GM12872 (cell line): ENCODE data around the gene TMEM218.

Experiments used
- TF ChIP-seq, protein P1 (sequence below): IDR thresholded peaks from 3 replicates; pipeline ENCODE4 v1.5.1; 2011; ENCODE audit warnings: low read depth, mild to moderate bottlenecking, low read length, moderate library complexity; ENCODE audit not compliant: insufficient read depth

Gene TMEM218

DNA sequence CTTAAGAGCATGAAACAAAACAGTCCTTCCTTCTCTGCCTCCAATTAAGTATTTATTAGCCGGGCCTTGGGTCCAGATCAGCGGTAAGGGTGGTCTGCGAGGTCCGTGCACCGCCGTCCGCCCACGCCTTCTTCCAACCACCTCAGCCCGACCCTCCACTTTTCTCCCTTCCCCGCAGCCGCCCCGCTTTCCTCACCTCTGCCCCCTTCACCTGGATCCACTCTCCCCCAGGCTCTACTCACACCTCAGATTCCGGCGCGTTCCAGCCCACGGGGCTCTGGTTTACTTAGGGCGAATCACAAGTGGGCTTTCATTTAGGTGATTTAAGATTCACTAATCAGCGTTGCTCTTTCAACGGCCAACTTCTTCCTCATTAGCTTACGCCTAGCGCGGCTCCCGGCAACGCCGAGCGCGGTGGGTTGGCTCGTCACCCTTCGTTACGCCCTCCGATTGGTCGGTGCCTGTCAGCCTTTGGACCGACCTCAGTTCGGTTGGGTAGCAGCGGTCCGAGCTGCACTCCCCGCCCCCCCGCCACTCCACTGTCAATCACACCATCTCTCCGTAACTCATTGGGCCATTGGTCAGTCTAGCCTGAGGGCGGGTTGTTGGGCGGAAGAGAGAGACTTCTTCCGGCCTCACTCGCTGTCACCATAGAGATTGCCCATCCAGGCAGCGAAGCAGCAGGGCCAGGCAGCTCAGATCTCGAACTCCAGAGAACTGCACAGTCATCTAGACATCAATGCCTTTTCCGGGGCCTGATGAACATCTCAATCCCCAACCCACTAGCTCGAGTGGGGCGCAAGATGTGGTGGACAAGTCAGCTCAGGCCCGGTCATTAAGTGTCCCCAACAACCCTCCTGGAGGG is at the start of gene TMEM218:
TSS of gene TMEM218 (minus strand) at position 284 of the 865 bp plus-strand sequence. CDS start 9,385 bp downstream, outside the sequence.
- TF ChIP-seq, protein P1, sequence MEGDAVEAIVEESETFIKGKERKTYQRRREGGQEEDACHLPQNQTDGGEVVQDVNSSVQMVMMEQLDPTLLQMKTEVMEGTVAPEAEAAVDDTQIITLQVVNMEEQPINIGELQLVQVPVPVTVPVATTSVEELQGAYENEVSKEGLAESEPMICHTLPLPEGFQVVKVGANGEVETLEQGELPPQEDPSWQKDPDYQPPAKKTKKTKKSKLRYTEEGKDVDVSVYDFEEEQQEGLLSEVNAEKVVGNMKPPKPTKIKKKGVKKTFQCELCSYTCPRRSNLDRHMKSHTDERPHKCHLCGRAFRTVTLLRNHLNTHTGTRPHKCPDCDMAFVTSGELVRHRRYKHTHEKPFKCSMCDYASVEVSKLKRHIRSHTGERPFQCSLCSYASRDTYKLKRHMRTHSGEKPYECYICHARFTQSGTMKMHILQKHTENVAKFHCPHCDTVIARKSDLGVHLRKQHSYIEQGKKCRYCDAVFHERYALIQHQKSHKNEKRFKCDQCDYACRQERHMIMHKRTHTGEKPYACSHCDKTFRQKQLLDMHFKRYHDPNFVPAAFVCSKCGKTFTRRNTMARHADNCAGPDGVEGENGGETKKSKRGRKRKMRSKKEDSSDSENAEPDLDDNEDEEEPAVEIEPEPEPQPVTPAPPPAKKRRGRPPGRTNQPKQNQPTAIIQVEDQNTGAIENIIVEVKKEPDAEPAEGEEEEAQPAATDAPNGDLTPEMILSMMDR, result no peak

GRCh38 chr11:125157953-125158680 is 46.7 kb upstream of the TMEM218 start:
- TF ChIP-seq, protein P1, result no peak

DNA sequence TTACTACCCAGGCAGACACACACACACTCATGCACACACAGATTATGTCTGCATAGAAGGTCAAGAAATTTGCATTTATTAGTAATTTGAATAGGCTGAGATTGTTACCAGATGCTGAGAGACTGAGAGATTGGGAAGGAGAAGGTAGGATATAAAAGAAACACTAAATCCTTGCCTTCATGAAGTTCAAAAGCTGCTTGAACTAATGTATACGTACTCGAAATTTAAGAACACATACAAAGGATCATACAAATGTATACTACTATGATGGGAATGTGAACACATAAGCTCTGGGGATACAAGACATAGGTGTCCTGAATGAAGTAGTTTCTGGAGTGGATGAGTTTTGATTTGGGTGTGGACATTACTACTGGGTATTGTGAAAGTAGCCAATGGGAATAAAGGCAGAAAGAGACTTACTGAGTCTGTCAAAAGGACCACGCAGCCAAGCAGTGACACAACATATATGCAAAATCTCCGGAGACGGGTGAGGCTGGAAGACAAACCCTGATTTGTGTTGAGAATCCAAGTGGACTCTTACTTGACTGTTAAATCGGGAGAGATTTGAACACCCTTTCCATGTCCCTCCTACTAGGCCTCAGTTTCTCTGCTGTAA is 45.8 kb upstream of the TMEM218 start:
- TF ChIP-seq, protein P1, result no peak

- TF ChIP-seq, protein P1, result no peak
Measured at GRCh38 chr11:125156346-125157117, 45.1 kb upstream of the TMEM218 start.

DNA sequence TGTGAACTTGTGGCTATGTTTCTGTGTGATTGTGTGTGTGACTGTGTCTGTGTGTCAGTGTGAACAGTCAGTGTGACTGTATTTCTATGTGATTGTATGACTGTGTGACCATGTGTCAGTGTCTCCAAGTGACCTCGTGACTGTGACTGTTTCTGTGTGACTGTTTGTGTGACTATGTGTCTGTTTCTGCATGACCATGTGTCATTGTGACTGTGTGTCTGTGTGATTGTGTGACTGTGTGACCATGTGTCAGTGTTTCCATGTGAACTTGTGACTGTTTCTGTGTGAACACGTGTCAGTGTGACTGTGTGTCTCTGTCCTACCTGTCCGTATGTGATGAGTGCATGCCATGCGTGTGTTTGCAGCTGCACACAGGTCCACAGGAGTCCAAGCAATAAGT is 44.3 kb upstream of the TMEM218 start:
- TF ChIP-seq, protein P1, result no peak

- TF ChIP-seq, protein P1, result no peak
Measured at GRCh38 chr11:125155100-125155444, 43.6 kb upstream of the TMEM218 start.
